ENCODE results near the gene SLC4A4.

SLC4A4 gene

GRCh38 chr4:71607780-71608677, 269.2 kb downstream of the SLC4A4 start:
- peak; percentile 49 for DNase-seq

- DNase-seq, result no peak
Observed at GRCh38 chr4:71608678-71609071, 269.9 kb downstream of the SLC4A4 start.

GRCh38 chr4:71609167-71609566, 270.3 kb downstream of the SLC4A4 start:
- no peak for DNase-seq

GRCh38 chr4:71609651-71610050, 270.8 kb downstream of the SLC4A4 start:
- no peak for DNase-seq

GRCh38 chr4:71614621-71615020, 275.8 kb downstream of the SLC4A4 start:
- DNase-seq, result no peak

- DNase-seq, result no peak
Observed at GRCh38 chr4:71616168-71616811, 277.5 kb downstream of the SLC4A4 start.

Measured in MV-4-11 (cell line).